HEK293 (cell line): Measurements from ENCODE around the gene ZSCAN9.

Experiments
- FEZF1 ChIP-seq: fragments of 450-650 bp; formaldehyde crosslinking; IDR thresholded peaks from 2 replicates; pipeline ENCODE4 v1.5.1; 2016; ENCODE audit warnings: missing biosample characterization, missing genetic modification characterization
- KLF1 ChIP-seq: fragments of 450-650 bp; formaldehyde crosslinking; IDR thresholded peaks from 2 replicates; pipeline ENCODE4 v1.5.1; 2016; ENCODE audit warnings: missing biosample characterization, missing genetic modification characterization
- PRDM10 ChIP-seq: fragments of 450-650 bp; formaldehyde crosslinking; IDR thresholded peaks from 2 replicates; pipeline ENCODE4 v1.5.1; 2016; ENCODE audit warnings: missing biosample characterization, missing genetic modification characterization
- PRDM2 ChIP-seq: fragments of 450-650 bp; formaldehyde crosslinking; IDR thresholded peaks from 2 replicates; pipeline ENCODE4 v1.5.1; 2016; ENCODE audit warnings: missing biosample characterization, missing genetic modification characterization, borderline replicate concordance
- REPIN1 ChIP-seq: fragments of 450-650 bp; formaldehyde crosslinking; IDR thresholded peaks from 2 replicates; pipeline ENCODE4 v1.5.1; 2017; ENCODE audit warnings: missing biosample characterization, missing genetic modification characterization, low read depth
- TCF7L2 ChIP-seq: IDR thresholded peaks from 2 replicates; pipeline ENCODE4 v1.6.1; 2011; ENCODE audit warnings: low read depth, mild to moderate bottlenecking, inconsistent platforms, low read length, moderate library complexity, borderline replicate concordance
- ZBTB20 ChIP-seq: fragments of 450-650 bp; formaldehyde crosslinking; IDR thresholded peaks from 2 replicates; pipeline ENCODE4 v1.5.1; 2016; ENCODE audit warnings: missing biosample characterization, missing genetic modification characterization
- ZBTB26 ChIP-seq: fragments of 450-650 bp; formaldehyde crosslinking; optimal IDR thresholded peaks from 2 replicates; pipeline ENCODE3; 2016; ENCODE audit warnings: missing biosample characterization, mild to moderate bottlenecking, missing genetic modification characterization
- ZBTB44 ChIP-seq: fragments of 450-650 bp; IDR thresholded peaks from 2 replicates; pipeline ENCODE4 v1.5.1; 2018; ENCODE audit warnings: missing biosample characterization, mild to moderate bottlenecking, missing genetic modification characterization
- ZFP3 ChIP-seq: fragments of 450-650 bp; formaldehyde crosslinking; IDR thresholded peaks from 2 replicates; pipeline ENCODE4 v1.5.1; 2016; ENCODE audit warnings: low read depth, missing biosample characterization, missing genetic modification characterization
- ZNF16 ChIP-seq: fragments of 450-650 bp; formaldehyde crosslinking; IDR thresholded peaks from 2 replicates; pipeline ENCODE4 v1.5.1; 2016; ENCODE audit warnings: low read depth, missing biosample characterization, missing genetic modification characterization
- ZNF175 ChIP-seq: fragments of 450-650 bp; formaldehyde crosslinking; IDR thresholded peaks from 2 replicates; pipeline ENCODE4 v1.5.1; 2016; ENCODE audit warnings: missing biosample characterization, missing genetic modification characterization
- ZNF266 ChIP-seq: fragments of 450-650 bp; formaldehyde crosslinking; IDR thresholded peaks from 2 replicates; pipeline ENCODE4 v1.5.1; 2016; ENCODE audit warnings: missing biosample characterization, missing genetic modification characterization, low read depth
- ZNF280D ChIP-seq: fragments of 450-650 bp; formaldehyde crosslinking; IDR thresholded peaks from 2 replicates; pipeline ENCODE4 v1.5.1; 2016; ENCODE audit warnings: missing biosample characterization, missing genetic modification characterization
- ZNF311 ChIP-seq: fragments of 450-650 bp; formaldehyde crosslinking; IDR thresholded peaks from 2 replicates; pipeline ENCODE4 v1.5.1; 2017; ENCODE audit warnings: missing biosample characterization, missing genetic modification characterization, borderline replicate concordance
- ZNF341 ChIP-seq: fragments of 450-650 bp; formaldehyde crosslinking; IDR thresholded peaks from 2 replicates; pipeline ENCODE4; 2016; ENCODE audit warnings: low read depth, missing biosample characterization, missing genetic modification characterization
- ZNF362 ChIP-seq: fragments of 450-650 bp; formaldehyde crosslinking; IDR thresholded peaks from 2 replicates; pipeline ENCODE4 v1.5.1; 2016; ENCODE audit warnings: missing biosample characterization, missing genetic modification characterization
- ZNF501 ChIP-seq: fragments of 450-650 bp; formaldehyde crosslinking; IDR thresholded peaks from 2 replicates; pipeline ENCODE4 v1.5.1; 2016; ENCODE audit warnings: missing biosample characterization, missing genetic modification characterization
- ZNF513 ChIP-seq: fragments of 450-650 bp; IDR thresholded peaks from 2 replicates; pipeline ENCODE4 v1.5.1; 2018; ENCODE audit warnings: missing biosample characterization, missing genetic modification characterization
- ZNF571 ChIP-seq: fragments of 450-650 bp; formaldehyde crosslinking; IDR thresholded peaks from 2 replicates; pipeline ENCODE4 v1.5.0; 2017; ENCODE audit warnings: missing biosample characterization, missing genetic modification characterization
- ZNF768 ChIP-seq: fragments of 450-650 bp; formaldehyde crosslinking; IDR thresholded peaks from 2 replicates; pipeline ENCODE4 v1.5.1; 2018; ENCODE audit warnings: missing biosample characterization, mild to moderate bottlenecking, missing genetic modification characterization

ZSCAN9 gene

GRCh38 chr6:28208111-28208659 lies 16.9 kb upstream of the ZSCAN9 start (continued):
- TF ChIP-seq ZNF280D (tag by site-specific recombination), result no peak
- peak; percentile 88 for TF ChIP-seq PRDM10
- TF ChIP-seq ZBTB26, result peak; percentile 4
- no peak for TF ChIP-seq ZNF768 (tag by site-specific recombination)
- TF ChIP-seq ZNF341 (tag by site-specific recombination), result no peak
- peak; percentile 95 for TF ChIP-seq ZNF362 (tag by site-specific recombination)
- TF ChIP-seq ZNF175 (tag by site-specific recombination), result no peak
- TF ChIP-seq ZBTB20 (tag by site-specific recombination), result peak; percentile 33
- no peak for TF ChIP-seq REPIN1 (tag by site-specific recombination)
- TF ChIP-seq ZFP3, result no peak
- TF ChIP-seq ZBTB44, result no peak
- TF ChIP-seq ZNF266 (tag by site-specific recombination), result no peak
- TF ChIP-seq ZNF16 (tag by site-specific recombination), result no peak
- no peak for TF ChIP-seq ZNF513
- TF ChIP-seq PRDM2, result no peak
- no peak for TF ChIP-seq ZNF571 (tag by site-specific recombination)
- TF ChIP-seq FEZF1 (tag by site-specific recombination), result no peak
- no peak for TF ChIP-seq ZNF311 (tag by site-specific recombination)
- no peak for TF ChIP-seq TCF7L2
- TF ChIP-seq KLF1, result no peak
- 0 out of 2 replicates have a peak, but pooled peaks have one; percentile 12 for TF ChIP-seq ZNF501 (tag by site-specific recombination)
